SK-N-SH treated with all-trans-retinoic acid at 6 μM for 48 hours (cell line): Measurements from ENCODE around the gene DNAJC5G.
A peak's percentile ranks its signal among the peaks of the same experiment; 100 is the strongest.
"Not testable (repeated sequence)": the region's sequence is repeated elsewhere in the genome, so short reads cannot be mapped to it uniquely, and the experiment has no call there.

Experiments used
- ATAC-seq: fragments of 200-7000 bp; cut with Tn5 transposase; 3 replicates; pipeline ENCODE4 v1.9.1; 2020; ENCODE audit warnings: mild to moderate bottlenecking, moderate library complexity
- BACH2 ChIP-seq: fragments of 250-450 bp; sonication (Bioruptor Pico); IDR thresholded peaks from 2 replicates; pipeline ENCODE4 v1.9.0; 2021; ENCODE audit warnings: mild to moderate bottlenecking, borderline replicate concordance
- CREB5 ChIP-seq: fragments of 250-450 bp; sonication (Bioruptor Pico); IDR thresholded peaks from 2 replicates; pipeline ENCODE4 v1.5.1; 2020; ENCODE audit warnings: low read depth, mild to moderate bottlenecking, moderate library complexity
- CSDC2 ChIP-seq: fragments of 250-450 bp; sonication (Bioruptor Pico); IDR thresholded peaks from 2 replicates; pipeline ENCODE4 v1.5.0; 2020; ENCODE audit warnings: mild to moderate bottlenecking, moderate library complexity
- CSRNP3 ChIP-seq: fragments of 250-450 bp; sonication (Bioruptor Pico); IDR thresholded peaks from 2 replicates; pipeline ENCODE4 v1.5.1; 2021; ENCODE audit warnings: mild to moderate bottlenecking, moderate library complexity
- ESRRG ChIP-seq: fragments of 250-450 bp; sonication (Bioruptor Pico); IDR thresholded peaks from 2 replicates; pipeline ENCODE4 v1.6.1; 2021; ENCODE audit warnings: mild to moderate bottlenecking
- GLIS3 ChIP-seq: fragments of 250-450 bp; sonication (Bioruptor Pico); IDR thresholded peaks from 2 replicates; pipeline ENCODE4 v1.5.0; 2020; ENCODE audit warnings: mild to moderate bottlenecking, moderate library complexity
- ISL1 ChIP-seq: fragments of 250-450 bp; sonication (Bioruptor Pico); IDR thresholded peaks from 2 replicates; pipeline ENCODE4 v2.1.2; 2022; ENCODE audit warnings: mild to moderate bottlenecking, moderate library complexity
- OSR1 ChIP-seq: fragments of 250-450 bp; sonication (Bioruptor Pico); IDR thresholded peaks from 2 replicates; pipeline ENCODE4 v1.8.0; 2022; ENCODE audit warnings: moderate library complexity, mild to moderate bottlenecking, inconsistent platforms
- PATZ1 ChIP-seq: fragments of 250-450 bp; sonication (Bioruptor Pico); IDR thresholded peaks from 2 replicates; pipeline ENCODE4 v1.8.0; 2020; ENCODE audit warnings: mild to moderate bottlenecking, moderate library complexity, borderline replicate concordance
- PPARA ChIP-seq: fragments of 250-450 bp; sonication (Bioruptor Pico); IDR thresholded peaks from 2 replicates; pipeline ENCODE4 v1.5.0; 2020; ENCODE audit warnings: mild to moderate bottlenecking, borderline replicate concordance
- RARB ChIP-seq: fragments of 250-450 bp; sonication (Bioruptor Pico); IDR thresholded peaks from 2 replicates; pipeline ENCODE4 v1.8.0; 2021; ENCODE audit warnings: mild to moderate bottlenecking, moderate library complexity
- SNAI2 ChIP-seq: fragments of 250-450 bp; sonication (Bioruptor Pico); IDR thresholded peaks from 2 replicates; pipeline ENCODE4 v1.5.0; 2020; ENCODE audit warnings: mild to moderate bottlenecking, moderate library complexity
- TCF4 ChIP-seq: fragments of 250-450 bp; sonication (Bioruptor Pico); IDR thresholded peaks from 2 replicates; pipeline ENCODE4 v1.8.0; 2021; ENCODE audit warnings: mild to moderate bottlenecking, moderate library complexity, borderline replicate concordance
- TOX ChIP-seq: fragments of 250-450 bp; sonication (Bioruptor Pico); IDR thresholded peaks from 2 replicates; pipeline ENCODE4 v1.8.0; 2021; ENCODE audit warnings: mild to moderate bottlenecking, moderate library complexity, borderline replicate concordance
- TSHZ2 ChIP-seq: fragments of 250-450 bp; sonication (Bioruptor Pico); IDR thresholded peaks from 2 replicates; pipeline ENCODE4 v1.5.0; 2020; ENCODE audit warnings: mild to moderate bottlenecking, moderate library complexity
- ZC3H10 ChIP-seq: fragments of 250-450 bp; sonication (Bioruptor Pico); IDR thresholded peaks from 2 replicates; pipeline ENCODE4 v1.5.1; 2021; ENCODE audit warnings: mild to moderate bottlenecking, moderate library complexity
- ZFP3 ChIP-seq: fragments of 250-450 bp; sonication (Bioruptor Pico); IDR thresholded peaks from 2 replicates; pipeline ENCODE4 v1.5.0; 2020; ENCODE audit warnings: mild to moderate bottlenecking, moderate library complexity
- ZFP30 ChIP-seq: fragments of 450-650 bp; formaldehyde crosslinking; IDR thresholded peaks from 2 replicates; pipeline ENCODE4 v1.5.0; 2022; ENCODE audit warnings: mild to moderate bottlenecking, moderate library complexity
- ZNF565 ChIP-seq: fragments of 450-650 bp; formaldehyde crosslinking; conservative IDR thresholded peaks from 2 replicates; pipeline ENCODE4 v1.5.0; 2020; ENCODE audit warnings: low read depth, mild to moderate bottlenecking, moderate library complexity
- ZNF70 ChIP-seq: fragments of 450-650 bp; formaldehyde crosslinking; IDR thresholded peaks from 2 replicates; pipeline ENCODE4 v1.5.0; 2020; ENCODE audit warnings: mild to moderate bottlenecking, moderate library complexity
- ZNF8 ChIP-seq: fragments of 450-650 bp; formaldehyde crosslinking; IDR thresholded peaks from 2 replicates; pipeline ENCODE4 v1.5.0; 2020; ENCODE audit warnings: mild to moderate bottlenecking, moderate library complexity

DNAJC5G gene

GRCh38 chr2:27294928-27295327 lies 19.7 kb downstream of the DNAJC5G start (continued):
- TF ChIP-seq PATZ1 (no peak), TOX (no peak), ZC3H10 (CRISPR knock-in tag) (no peak), TCF4 (CRISPR knock-in tag) (no peak)
- TF ChIP-seq, all 23 proteins: peak for 0

GRCh38 chr2:27296481-27296880 lies 21.2 kb downstream of the DNAJC5G start:
- TF ChIP-seq ZFP30 (CRISPR knock-in tag) (no peak), TCF4 (CRISPR knock-in tag) (no peak), ZNF565 (CRISPR knock-in tag) (no peak), PATZ1 (no peak), ZNF8 (CRISPR knock-in tag) (no peak), PPARA (CRISPR knock-in tag) (no peak), ESRRG (CRISPR knock-in tag) (no peak), CREB5 (CRISPR knock-in tag) (no peak), ISL1 (CRISPR knock-in tag) (no peak), BACH2 (no peak)
- ATAC-seq, result no peak

GRCh38 chr2:27297195-27297594 lies 22.0 kb downstream of the DNAJC5G start:
- ATAC-seq, result no peak
- TF ChIP-seq ZNF70 (CRISPR knock-in tag) (no peak), ZFP3 (no peak), SNAI2 (CRISPR knock-in tag) (no peak), TOX (no peak), CSDC2 (CRISPR knock-in tag) (no peak), BACH2 (no peak), CSRNP3 (CRISPR knock-in tag) (no peak), ZNF565 (CRISPR knock-in tag) (no peak)

- ATAC-seq, result peak; percentile 68
- TF ChIP-seq ESRRG (CRISPR knock-in tag) (no peak), BACH2 (no peak), SNAI2 (CRISPR knock-in tag) (no peak), ZFP3 (no peak), RARB (CRISPR knock-in tag) (no peak), OSR1 (CRISPR knock-in tag) (no peak), ZNF8 (CRISPR knock-in tag) (no peak), ZFP30 (CRISPR knock-in tag) (no peak), GLIS3 (CRISPR knock-in tag) (no peak), ZNF565 (CRISPR knock-in tag) (no peak), TSHZ2 (CRISPR knock-in tag) (no peak), TOX (no peak), CSDC2 (CRISPR knock-in tag) (no peak), PPARA (CRISPR knock-in tag) (no peak)
Measured at GRCh38 chr2:27298391-27299080, 23.3 kb downstream of the DNAJC5G start.

- ATAC-seq, result not testable (repeated sequence)
Measured at GRCh38 chr2:27300606-27301005, 25.4 kb downstream of the DNAJC5G start.
